Measurements from ENCODE around the gene BAHD1. TPM values are rescaled to one million over a fixed set of nuclear protein-coding genes. Genes with fewer than 3 reads are reported as not detected.

Gene BAHD1
- total RNA-seq (2014; rRNA removed; shearing (Covaris generic); ENCODE audit: low replicate concordance) = 4.6 and 5.0 TPM in 2 replicates

DNA sequence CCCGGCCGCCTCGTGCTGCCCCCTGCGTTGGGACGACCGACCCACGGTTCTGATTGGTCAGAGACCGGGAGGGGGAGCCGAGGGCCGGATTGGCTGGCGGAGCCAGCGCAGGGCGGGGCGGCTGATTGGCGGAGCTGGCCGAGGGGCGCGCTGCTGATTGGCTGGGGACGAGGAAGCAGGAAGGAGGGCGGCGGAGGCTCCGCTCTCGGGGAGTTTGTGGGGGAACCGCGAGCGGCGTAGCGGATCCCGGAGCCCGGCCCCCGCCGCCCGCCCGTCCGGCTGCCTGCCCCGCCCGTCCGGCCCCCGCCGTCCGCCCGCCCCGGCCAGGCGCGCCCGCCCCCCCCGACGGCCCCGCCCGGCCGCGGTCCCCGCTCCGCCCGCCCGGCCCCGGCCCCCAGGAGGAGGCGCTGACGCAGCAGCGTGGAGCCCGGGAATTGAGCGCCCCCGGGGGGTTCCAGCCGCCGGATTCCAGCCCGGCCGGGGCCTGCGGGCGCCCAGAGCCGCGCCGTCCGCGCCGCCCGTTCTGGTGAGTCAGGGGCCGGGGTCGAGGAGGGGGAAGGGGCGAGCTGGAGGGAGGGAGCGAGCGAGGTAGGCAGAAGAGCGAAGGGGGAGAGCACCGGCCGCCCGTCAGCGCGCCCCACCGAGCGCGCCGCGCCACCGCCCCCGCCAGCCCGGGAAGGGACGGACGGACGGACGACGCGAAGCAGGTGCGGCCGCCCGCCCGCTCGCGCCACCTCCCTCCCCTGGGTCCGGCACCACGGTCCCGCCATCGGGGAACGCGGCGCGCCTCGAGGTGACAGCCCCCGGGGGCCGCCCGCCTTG lies at the start of gene BAHD1:
Gene BAHD1, plus strand, starts transcription at position 211 of the 822 bp plus-strand sequence. CDS start 17,512 bp downstream, outside the sequence.
- in situ Hi-C loops (cut with HindIII; ENCODE audit: low pct_unique_long_range_greater_than_20kb, low sequenced_read_pairs) = no loop called here

DNA sequence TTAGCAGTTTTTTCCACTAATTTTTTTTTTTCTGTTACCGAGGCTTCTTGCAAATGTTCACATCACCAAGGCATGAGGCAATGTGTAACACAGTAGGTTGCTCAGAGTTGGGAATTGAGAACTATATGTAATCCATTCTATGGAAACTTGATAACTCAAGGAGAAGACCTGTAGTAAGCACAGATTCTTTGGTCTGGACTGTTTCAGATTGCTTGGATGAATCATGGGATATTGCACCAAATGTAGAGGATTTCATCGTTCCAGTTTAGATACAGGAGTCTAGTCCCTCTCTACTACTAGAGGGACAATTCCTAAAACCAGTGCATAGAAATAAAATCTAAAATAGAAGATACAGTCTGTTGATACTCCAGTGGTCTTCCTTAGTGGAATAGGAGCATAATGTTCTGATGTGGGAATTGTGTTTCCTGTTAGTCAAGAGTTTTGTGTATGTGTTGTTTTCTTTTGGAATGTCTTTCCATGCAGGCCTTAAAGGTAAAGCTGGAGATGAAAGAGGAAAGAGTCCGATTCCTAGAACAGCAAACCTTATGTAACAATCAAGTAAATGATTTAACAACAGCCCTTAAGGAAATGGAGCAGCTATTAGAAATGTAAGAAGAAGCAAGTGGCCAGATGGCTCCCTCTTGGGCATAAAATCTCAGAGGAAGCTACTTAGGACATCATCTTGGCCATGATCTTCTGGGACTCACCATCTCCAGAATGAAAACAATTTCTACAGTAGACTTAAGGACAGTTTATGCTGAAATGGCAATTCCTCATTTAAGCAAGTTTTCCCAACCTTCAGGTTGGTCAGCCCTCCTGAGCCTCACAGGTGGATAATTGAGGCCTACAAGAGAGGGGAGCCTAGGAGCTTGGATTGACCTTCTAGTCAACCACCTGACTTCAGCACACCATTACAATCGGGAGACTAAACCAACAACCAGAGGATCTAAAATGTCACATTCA lies 47.5 kb upstream of the BAHD1 start:
- in situ Hi-C loops (cut with HindIII; ENCODE audit: low pct_unique_long_range_greater_than_20kb, low sequenced_read_pairs) = no loop called here
- DNase-seq (ENCODE audit: low read depth) = no peak

More for the DNA sequence above, at the start of gene BAHD1:
- peak; percentile 87 for DNase-seq (ENCODE audit: low read depth)

DNA sequence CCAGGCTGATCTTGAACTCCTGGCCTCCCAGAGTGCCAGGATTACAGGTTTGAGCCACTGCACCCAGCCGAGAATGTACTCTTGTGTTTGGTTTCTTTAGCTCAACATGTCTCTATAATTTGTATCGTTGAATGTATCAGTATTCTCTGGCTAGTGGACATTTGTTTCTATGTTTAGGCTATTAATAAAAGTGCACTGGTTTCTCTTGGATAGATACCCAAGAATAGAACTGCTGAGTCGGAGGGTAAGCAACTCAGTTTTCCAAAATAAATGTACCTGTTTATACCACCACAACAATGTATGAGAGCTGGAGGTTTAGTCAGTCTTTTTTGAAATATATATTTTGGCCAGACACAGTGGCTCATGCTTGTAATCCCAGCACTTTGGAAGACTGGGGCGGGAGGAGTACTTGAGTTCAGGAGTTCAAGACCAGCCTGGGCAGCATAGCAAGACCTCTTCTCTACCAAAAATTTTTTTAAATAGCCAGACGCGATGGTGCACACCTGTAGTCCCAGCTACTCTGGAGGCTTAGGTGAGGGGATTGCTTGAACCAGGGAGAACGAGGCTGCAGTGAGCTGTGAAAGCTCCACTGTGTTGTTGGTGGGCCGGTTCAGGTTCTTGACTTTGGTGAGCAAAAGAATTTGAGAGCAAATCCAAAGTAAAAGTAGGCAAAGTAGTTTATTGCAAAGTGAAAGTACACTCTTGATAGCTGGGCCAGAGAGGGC lies 42.9 kb upstream of the BAHD1 start:
- DNase-seq (ENCODE audit: low read depth) = no peak
- in situ Hi-C loops (cut with HindIII; ENCODE audit: low pct_unique_long_range_greater_than_20kb, low sequenced_read_pairs) = no loop called here

DNA sequence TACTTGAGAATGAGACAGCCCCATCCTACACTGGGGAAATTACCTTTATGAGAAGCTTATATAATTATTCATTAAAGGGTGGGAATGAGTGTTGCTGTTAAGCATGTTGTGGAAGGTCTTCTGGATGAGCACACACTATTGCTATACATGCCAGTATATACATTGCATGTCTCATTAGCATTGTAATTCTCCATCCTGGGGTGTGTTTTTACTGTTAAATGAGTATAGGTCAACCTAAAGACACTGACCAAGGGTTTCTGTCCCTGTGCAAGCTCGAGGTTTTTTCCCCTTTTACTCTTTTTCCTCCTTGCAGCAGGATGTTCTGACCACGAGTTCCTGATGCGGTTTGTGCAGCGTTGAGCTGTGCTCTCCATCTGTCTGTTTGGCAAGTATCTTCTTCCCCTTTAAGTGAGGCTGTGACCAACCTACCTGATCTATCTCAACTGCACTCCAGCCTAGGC lies 42.3 kb upstream of the BAHD1 start:
- in situ Hi-C loops (cut with HindIII; ENCODE audit: low pct_unique_long_range_greater_than_20kb, low sequenced_read_pairs) = no loop called here

DNA sequence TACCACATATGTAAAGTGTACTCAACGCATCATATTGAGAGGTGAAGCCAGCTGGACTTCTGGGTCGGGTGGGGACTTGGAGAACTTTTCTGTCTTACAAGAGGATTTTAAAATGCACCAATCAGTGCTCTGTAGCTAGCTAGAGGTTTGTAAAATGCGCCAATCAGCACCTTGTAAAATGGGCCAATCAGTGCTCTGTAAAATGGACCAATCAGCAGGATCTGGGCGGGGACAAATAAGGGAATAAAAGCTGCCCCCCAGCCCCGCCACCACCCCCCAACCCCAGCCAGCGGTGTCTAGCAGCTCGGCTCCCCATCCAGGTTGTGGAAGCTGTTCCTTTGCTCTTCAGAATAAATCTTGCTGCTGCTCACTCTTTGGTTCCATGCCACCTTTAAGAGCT lies 41.4 kb upstream of the BAHD1 start:
- no peak for DNase-seq (ENCODE audit: low read depth)
- in situ Hi-C loops (cut with HindIII; ENCODE audit: low pct_unique_long_range_greater_than_20kb, low sequenced_read_pairs) = no loop called here

More for the DNA sequence above, 42.3 kb upstream of the BAHD1 start:
- DNase-seq (ENCODE audit: low read depth) = no peak

DNA sequence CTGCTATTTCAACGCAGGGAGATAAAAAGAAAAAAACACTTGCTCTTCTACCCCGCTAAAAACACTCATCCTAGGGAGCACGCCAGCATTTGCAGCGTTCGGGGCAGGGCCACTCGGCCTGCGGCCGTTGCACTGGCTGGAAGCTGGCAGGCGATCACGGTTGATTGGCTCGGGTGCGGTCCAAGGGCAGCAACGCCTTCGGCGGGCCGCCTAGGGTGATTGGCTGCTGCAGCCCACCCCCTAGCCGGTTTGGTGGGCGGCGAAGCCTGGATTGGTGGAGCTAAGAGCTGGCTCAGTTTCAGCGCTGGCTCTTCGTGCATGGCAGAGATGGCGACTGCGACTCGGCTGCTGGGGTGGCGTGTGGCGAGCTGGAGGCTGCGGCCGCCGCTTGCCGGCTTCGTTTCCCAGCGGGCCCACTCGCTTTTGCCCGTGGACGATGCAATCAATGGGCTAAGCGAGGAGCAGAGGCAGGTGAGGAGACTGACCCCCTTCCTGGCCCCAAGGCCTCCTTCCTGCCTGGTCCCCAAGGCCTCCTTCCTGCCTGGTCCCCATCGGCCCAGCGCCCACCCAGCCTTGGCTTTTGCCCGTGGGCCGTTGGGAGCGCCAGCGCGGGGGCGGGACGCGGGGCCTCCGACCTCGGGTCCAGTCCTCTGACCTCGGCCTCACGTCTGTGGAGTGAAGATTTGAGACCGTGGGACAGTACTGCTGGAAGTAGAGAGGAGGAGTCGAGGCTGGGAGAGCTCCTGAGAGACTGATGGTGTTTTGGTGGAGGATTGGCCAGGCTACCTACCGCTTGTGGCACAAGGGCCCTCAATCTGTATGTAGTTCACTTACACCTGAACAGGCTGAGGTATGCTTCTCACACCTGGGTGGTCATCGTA lies 35.0 kb upstream of the BAHD1 start, which contains the start of gene IVD:
Gene IVD, plus strand, starts transcription at position 295 of the 881 bp plus-strand sequence. Its CDS starts 33 bp downstream, at position 328.
- DNase-seq (ENCODE audit: low read depth) = peak; percentile 89
- in situ Hi-C loops (cut with HindIII; ENCODE audit: low pct_unique_long_range_greater_than_20kb, low sequenced_read_pairs) = no loop called here

DNA sequence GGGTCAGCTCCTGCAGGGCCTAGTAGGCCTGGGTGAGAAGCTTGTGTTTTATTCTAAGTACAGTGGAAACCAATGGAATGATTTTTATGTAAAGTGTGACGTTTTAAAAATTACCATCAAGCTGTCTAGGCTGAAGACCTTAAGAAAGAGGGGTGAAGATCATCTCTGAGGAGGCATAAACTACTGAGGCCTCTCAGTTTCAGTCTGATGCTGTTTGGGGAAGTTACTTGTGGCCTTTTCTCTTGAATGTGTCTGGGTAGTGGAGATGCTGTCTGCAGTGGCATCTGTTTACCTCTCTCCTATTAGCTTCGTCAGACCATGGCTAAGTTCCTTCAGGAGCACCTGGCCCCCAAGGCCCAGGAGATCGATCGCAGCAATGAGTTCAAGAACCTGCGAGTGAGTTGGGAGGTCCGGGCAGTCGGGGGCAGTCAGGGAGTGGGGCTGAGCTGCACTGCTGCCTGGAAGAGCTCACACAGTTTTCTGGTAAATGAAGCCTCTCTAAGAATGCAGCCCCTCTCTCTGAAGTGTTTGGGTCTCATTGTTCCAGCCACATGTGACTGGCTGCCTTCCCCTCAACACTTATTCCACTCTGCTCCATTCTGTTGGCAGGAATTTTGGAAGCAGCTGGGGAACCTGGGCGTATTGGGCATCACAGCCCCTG lies 33.3 kb upstream of the BAHD1 start:
- in situ Hi-C loops (cut with HindIII; ENCODE audit: low pct_unique_long_range_greater_than_20kb, low sequenced_read_pairs) = no loop called here
- DNase-seq (ENCODE audit: low read depth) = no peak

DNA sequence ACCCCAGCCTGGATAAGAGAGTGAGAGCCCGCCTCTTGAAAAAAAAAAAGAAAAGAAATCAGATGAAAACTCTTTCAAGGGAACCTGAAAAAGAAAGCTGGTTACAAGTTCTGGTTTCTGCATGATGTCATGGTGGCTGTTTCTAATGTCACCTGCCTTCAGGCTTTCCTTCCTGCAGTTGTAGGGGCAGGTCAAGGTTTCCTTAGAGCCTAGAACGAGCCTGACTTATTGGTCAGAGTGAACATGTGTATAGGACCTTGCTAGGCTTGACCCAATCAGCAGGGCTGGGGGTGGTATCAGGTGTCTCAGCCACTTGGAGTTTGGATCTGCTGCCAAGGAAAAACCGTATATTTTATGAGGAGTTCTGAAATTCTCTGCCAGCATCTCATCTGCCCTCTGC lies 31.4 kb upstream of the BAHD1 start:
- no peak for DNase-seq (ENCODE audit: low read depth)
- in situ Hi-C loops (cut with HindIII; ENCODE audit: low pct_unique_long_range_greater_than_20kb, low sequenced_read_pairs) = no loop called here

DNA sequence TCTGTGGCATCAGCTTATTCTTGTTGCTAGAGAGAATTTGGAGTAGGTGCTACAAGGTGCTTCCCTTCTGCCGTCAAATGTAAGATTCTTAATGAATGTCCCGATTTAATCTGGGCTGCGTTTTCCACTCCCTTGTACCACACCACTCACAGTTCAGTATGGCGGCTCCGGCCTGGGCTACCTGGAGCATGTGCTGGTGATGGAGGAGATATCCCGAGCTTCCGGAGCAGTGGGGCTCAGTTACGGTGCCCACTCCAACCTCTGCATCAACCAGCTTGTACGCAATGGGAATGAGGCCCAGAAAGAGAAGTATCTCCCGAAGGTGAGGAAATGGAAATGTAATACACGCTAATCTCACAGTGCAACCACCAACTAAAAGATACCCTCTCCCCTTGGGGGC lies 30.3 kb upstream of the BAHD1 start:
- no peak for DNase-seq (ENCODE audit: low read depth)
- in situ Hi-C loops (cut with HindIII; ENCODE audit: low pct_unique_long_range_greater_than_20kb, low sequenced_read_pairs) = no loop called here

DNA sequence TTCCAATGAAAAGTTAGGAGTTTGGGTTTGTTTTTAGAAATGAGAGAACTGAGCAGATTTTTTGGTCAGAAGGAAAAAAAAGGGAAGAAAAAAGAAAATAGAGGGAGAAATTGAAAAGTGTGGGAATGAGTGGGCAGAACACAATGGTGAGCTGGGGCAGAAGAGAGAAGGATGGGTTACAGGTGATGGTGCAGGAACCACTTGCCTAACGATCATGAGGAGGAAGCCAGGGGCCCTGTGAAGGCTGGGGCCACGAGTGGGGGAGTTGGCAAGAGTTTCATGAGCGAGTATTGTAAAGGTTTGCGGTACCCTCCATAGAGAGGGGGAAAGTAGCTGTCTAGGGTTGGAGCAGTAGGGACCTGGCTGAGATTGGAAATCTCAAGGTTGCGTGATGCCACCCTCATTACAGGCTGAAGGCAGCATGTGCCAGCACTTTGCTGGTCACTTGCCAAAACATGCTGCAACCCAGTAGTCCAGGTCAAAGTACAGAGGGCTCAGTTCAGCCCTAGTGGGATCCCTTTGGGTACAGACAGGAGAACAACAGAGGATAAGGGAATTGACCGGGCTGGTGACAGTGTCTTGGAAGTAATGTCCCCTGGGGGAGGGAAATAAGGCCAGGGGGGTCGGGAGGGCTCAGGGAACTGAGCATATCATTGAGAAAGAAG lies 28.5 kb upstream of the BAHD1 start:
- in situ Hi-C loops (cut with HindIII; ENCODE audit: low pct_unique_long_range_greater_than_20kb, low sequenced_read_pairs) = no loop called here
- no peak for DNase-seq (ENCODE audit: low read depth)

DNA sequence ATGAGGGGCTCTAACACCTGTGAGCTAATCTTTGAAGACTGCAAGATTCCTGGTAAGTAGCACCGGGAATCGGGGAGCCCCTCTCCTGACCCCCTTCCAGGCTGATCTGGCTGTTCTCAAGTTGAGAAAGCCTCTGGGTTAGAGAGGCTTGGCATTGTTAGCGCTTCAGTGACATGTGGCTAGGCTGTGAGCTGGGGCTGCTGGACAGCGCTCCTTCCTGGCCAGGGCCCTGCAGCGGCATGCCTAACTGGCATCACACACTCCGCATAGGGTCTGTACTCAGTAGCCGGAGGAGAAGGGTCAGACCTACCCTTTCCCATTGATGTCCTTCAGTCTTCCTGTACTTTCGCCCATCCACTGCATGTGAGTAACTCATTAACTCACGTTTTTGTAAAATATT lies 27.7 kb upstream of the BAHD1 start:
- in situ Hi-C loops (cut with HindIII; ENCODE audit: low pct_unique_long_range_greater_than_20kb, low sequenced_read_pairs) = no loop called here
- DNase-seq (ENCODE audit: low read depth) = no peak

DNA sequence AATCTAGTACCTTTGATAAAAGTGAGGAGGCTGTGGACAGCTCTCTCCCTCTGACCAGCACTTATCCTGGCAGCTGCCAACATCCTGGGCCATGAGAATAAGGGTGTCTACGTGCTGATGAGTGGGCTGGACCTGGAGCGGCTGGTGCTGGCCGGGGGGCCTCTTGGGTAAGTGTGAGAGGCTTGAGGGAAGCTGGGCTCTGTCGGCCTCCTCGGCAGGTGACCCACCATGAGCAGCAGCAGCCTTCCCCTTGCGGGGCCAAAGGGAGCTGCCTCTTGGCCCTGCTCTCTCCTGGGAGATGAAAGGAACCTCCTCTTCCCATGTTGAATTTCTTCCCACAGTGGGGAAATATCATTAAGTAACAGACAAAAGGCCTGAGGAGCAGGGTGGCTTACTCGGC lies 25.9 kb upstream of the BAHD1 start:
- in situ Hi-C loops (cut with HindIII; ENCODE audit: low pct_unique_long_range_greater_than_20kb, low sequenced_read_pairs) = no loop called here
- DNase-seq (ENCODE audit: low read depth) = no peak

DNA sequence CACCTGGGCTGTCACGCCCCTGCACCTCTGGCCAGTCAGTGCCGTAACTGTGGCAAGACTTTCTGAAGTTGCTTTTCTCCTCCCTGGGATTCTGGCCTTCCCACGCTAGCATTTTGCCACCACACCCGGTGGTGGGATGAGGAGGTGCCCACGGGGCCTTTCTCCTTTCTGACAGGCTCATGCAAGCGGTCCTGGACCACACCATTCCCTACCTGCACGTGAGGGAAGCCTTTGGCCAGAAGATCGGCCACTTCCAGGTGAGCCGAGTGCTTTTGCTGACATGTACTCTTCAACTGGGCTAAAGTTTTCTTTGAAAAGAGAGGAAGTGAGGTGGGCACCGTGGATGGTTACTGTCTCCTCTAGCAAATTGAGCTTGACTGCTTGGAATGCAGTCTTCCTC lies 25.5 kb upstream of the BAHD1 start:
- DNase-seq (ENCODE audit: low read depth) = no peak
- in situ Hi-C loops (cut with HindIII; ENCODE audit: low pct_unique_long_range_greater_than_20kb, low sequenced_read_pairs) = no loop called here

DNA sequence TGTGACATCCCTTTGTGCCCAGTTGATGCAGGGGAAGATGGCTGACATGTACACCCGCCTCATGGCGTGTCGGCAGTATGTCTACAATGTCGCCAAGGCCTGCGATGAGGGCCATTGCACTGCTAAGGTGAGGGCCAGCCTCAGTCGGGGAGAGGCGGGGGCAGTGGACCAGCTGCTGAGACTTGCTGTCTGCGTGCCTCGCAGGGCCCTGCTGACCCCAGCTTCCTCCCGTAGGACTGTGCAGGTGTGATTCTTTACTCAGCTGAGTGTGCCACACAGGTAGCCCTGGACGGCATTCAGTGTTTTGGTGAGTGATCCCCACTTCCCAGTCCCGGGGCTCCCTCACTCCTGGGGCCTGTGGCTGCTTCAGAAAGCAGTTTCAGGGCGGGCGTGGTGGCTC lies 24.7 kb upstream of the BAHD1 start:
- DNase-seq (ENCODE audit: low read depth) = no peak
- in situ Hi-C loops (cut with HindIII; ENCODE audit: low pct_unique_long_range_greater_than_20kb, low sequenced_read_pairs) = no loop called here

DNA sequence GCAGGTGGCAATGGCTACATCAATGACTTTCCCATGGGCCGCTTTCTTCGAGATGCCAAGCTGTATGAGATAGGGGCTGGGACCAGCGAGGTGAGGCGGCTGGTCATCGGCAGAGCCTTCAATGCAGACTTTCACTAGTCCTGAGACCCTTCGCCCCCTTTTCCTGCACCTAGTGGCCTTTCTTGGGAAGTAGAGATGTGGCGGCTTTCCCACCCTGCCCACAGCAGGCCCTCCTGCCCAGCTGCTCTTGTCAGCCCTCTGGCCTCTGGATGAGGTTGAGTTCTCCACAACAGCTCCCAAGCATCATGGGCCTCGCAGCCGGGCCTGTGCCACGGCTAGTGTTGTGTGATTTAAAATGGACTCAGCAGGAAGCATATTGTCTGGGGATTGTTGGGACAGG lies 22.6 kb upstream of the BAHD1 start:
- in situ Hi-C loops (cut with HindIII; ENCODE audit: low pct_unique_long_range_greater_than_20kb, low sequenced_read_pairs) = no loop called here
- DNase-seq (ENCODE audit: low read depth) = no peak

DNA sequence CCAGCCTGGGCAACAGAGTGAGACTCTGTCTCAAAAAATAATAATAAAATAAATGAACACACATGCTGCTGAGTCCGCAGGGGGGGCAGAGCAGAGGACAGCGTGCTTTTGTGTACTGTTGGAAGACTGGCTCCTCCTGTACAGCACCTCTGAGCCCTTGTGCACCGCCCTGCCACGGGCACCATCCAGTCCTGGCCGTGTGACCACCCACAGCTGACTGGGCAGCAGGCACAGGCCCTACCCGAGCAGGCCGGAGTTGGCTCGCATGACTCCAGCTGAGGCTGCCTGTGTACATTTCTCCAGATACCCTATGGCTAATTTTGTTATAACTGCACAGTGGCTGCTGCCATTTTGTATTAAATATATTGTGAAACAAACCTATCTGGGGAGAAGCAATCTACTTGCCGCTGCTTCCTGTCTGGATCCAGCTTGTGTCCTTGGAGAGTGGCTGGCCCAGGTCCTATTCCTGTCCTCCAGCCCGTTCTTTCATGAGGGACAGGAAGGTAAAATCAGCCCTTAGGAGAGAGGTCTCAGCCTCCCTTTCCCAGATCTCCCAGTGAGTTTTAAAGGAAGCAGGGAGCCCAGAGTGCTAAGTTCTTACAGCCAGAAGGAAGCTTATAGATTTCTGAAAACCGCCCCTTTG lies 20.6 kb upstream of the BAHD1 start:
- no peak for DNase-seq (ENCODE audit: low read depth)
- in situ Hi-C loops (cut with HindIII; ENCODE audit: low pct_unique_long_range_greater_than_20kb, low sequenced_read_pairs) = no loop called here

Measured in Caki2 (cell line).